HCEC 1CT (cell line): ENCODE data around the gene OR14A2.
A peak's percentile ranks its signal among the peaks of the same experiment; 100 is the strongest.
"Not testable (repeated sequence)": the region's sequence is repeated elsewhere in the genome, so short reads cannot be mapped to it uniquely, and the experiment has no call there.

Experiments
- DNase-seq: peaks from one replicate; pipeline ENCODE4 v3.0.0-alpha.2; 2017

Gene OR14A2

GRCh38 chr1:247748041-247748440 is at the start of gene OR14A2:
TSS of gene OR14A2 (minus strand) at chr1:247748141.
- no peak for DNase-seq

GRCh38 chr1:247797518-247797917 is 49.6 kb upstream of the OR14A2 start:
- DNase-seq: no peak

DNA sequence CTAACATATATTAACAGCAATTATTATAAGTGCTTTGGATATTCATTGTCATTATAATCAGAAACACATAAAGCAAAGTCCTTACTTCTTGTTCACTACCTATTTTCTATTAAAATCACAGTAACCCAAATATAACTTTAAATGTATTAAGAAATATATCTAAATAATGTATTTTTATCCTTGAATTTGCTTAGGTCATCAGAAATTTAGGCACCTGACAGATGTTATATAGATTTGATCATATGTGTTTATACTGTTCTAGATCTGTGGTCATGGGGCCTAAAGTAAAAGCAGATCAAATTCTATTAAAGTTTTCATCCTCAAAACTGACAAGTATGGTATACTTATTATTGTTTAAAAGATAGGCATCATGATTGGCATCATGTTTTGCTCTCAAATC is 21.7 kb upstream of the OR14A2 start:
- no peak for DNase-seq

DNA sequence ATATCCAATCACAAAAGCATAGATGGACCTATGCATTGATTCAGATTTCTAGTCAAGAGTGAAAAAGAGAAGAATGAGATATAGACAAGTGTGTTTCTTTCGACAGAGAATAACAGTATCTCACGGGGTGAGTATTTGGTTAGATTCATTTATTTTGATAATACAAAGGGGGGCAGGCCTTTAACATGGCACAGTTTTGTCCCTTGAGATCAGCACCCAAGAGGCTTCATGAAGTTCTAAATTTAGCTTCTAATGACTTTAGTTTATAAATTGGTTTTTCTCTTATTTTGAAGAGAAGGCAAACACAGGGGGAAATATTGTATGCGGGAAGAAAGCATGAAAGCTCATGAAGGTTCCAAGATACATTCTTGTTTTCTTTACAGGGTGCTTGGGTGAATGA is 12.5 kb upstream of the OR14A2 start, which contains the start of gene OR1C1:
OR1C1 (minus strand) TSS at position 101 of the 400 bp plus-strand sequence. CDS start 2,150 bp downstream, outside the sequence.
- DNase-seq: no peak

- DNase-seq: peak; percentile 30
These were observed 6.4 kb upstream of the OR14A2 start for GRCh38 chr1:247754311-247754710.

DNA sequence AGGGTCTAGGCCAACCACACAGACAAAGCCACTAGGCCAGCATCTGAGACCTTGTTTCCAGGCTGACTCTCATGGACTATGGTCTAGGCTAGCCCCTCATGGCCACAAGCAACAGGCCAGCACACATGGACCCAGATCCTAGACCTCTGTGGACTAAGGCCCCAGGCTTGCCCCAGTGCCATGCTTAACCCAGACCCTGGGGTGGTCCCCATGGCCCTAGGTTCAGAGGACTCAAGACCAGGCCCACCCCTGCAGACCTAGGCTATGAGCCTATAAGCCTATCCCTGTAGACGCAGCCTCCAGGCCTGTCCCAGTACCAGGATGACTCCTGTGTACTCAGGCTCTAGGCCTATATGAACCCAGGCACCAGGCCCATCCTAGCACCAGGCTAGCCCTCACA is 1.9 kb upstream of the OR14A2 start:
- no peak for DNase-seq

GRCh38 chr1:247747616-247748015 is 325 bp downstream of the OR14A2 start:
- DNase-seq: peak; percentile 72

- DNase-seq: peak; percentile 21
These were observed 1.5 kb downstream of the OR14A2 start for GRCh38 chr1:247746391-247746935.

GRCh38 chr1:247742215-247742760 is 5.7 kb downstream of the OR14A2 start:
- peak; percentile 66 for DNase-seq

DNA sequence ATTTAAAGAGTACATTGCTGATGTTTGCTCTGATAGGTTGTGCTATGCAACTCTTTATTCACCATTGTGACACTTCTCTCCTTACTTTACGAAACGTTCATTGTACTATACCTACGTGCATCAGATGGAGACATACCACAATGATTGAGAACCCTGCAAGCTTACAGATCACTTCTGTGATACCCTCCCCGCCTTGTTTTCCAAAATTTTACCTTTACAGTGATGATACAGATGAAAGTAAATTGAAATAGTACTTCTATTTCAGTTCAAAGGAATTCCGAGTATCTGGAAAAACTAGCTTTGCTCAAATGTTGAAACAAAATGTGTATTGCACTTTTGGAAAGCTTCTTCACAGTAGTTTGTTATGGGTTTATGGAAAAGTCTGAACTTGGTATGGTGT is 6.2 kb downstream of the OR14A2 start:
- no peak for DNase-seq

DNA sequence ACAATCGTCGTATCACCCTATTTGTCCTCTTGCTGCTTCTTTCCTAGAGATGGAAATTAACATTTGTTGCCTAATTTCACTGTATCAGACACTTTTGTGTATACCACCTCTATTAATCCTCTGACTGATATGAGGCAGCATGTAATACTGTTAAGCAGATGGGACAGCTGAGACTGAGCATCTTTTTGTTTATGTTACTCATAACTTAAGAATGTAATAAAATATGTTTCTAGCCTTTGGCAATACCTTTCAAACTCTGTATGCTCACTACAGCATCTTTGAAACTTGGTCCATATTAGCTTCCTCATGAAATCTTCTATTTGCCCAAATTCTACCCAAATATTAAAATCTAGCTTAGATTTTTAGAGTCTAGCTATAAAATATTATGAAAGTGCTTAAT is 7.2 kb downstream of the OR14A2 start:
- peak; percentile 67 for DNase-seq

DNA sequence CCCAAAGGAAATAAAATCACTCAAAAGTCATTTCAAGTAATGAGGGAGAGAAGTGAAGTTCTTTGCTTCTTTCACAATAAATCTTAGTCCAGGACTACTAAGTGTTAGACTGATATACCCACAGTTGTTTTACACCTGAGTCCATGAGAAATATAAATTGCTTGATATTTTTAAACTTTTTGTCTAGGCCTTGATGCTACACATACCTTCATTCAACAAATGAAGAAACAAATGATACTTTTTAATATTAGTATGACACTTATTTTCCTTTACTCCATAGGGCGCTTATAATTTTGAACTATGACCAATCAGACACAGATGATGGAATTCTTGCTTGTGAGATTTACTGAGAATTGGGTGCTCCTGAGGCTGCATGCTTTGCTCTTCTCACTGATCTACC is 9.6 kb downstream of the OR14A2 start, which contains the start of gene OR14K1:
OR14K1 (plus strand) TSS at position 301 of the 400 bp plus-strand sequence; CDS start at position 301, 0 bp downstream.
- DNase-seq: no peak

GRCh38 chr1:247721222-247721621 is 26.7 kb downstream of the OR14A2 start:
- no peak for DNase-seq

DNA sequence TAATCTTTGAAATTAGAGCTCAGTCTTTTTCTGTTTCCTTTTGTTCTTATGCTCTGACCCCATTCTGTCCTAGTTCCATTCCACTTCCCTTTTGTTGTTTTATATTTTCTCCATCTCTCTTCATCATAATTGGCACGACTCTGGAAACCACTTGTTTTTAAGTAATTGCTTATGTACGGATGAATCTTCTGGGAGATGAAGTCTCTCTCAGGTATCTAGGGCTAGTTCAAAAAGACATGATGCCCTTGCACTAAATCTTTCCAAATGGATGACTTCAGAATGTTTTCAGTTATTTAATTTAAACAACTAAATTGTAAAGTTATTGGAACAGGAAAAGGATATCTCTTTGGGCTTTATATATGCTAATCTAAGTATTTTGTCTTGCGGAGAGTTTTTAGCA is 31.4 kb downstream of the OR14A2 start, which contains the start of gene OR6F1:
OR6F1 (minus strand) TSS at position 101 of the 400 bp plus-strand sequence. CDS start 3,891 bp downstream, outside the sequence.
- no peak for DNase-seq

DNA sequence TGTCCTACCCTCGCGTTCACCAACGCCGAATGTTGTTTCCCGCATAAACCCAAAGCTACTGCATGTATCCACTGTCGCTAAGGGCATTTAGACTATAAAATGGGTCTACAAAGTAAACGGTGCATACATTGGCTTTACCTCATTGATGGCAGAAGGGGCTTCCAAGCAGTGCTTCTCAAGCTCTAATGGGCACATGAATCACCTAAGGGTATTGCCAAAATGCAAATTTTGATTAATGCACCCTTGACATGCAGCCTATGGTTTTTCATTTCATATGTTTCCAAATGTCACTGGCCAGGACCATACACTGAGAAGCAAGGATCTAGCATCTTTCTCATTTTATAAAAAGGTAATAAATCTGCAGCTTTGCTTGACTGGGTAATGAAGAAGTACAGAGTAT is 34.2 kb downstream of the OR14A2 start:
- no peak for DNase-seq

- not testable (repeated sequence) for DNase-seq
These were observed 37.3 kb downstream of the OR14A2 start for GRCh38 chr1:247710681-247711080.

GRCh38 chr1:247701338-247701737 is 46.6 kb downstream of the OR14A2 start:
- DNase-seq: no peak

GRCh38 chr1:247681288-247681897 is 66.5 kb downstream of the OR14A2 start:
- peak; percentile 43 for DNase-seq

DNA sequence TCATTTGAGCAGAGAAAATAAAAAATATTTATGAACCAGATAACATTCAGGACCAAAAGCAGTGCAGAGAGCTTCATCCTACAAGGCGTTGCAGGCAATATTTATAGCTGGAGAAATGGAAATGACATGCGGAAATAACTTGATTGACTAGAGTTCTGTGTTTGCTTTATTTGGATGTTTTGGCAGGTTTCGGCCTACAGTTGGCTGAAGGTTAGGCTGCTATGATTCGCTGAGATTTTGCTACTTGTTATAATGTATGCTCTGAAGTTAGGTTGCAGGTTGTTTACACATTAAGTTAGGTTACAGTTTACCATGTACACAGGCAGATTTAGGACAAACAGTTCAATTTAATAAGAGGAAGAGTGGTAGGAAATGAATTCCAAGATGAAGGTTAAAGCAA is 67.8 kb downstream of the OR14A2 start:
- no peak for DNase-seq

- DNase-seq: no peak
These were observed 68.3 kb downstream of the OR14A2 start, which contains the start of gene OR13G1 for GRCh38 chr1:247679639-247680038. TSS of gene OR13G1 (minus strand) at chr1:247679739. CDS start at chr1:247673041, 6,698 bp downstream.
